ENCODE results near the gene SLMAP. TPM values are rescaled to one million over a fixed set of nuclear protein-coding genes. Genes with fewer than 3 reads are reported as not detected.

Gene SLMAP
- total RNA-seq, 1 donor from 2014 or later = 71.5 TPM

- DNase-seq (ENCODE audit: extremely low spot score, unreplicated experiment) = no peak
- TF ChIP-seq CTCF (IDR thresholded peaks at IDR 0.05) = no peak
- Mint-ChIP-seq H3K4me1 (ENCODE audit: unreplicated experiment) (peaks cover 32% of the 10 kb centered on the region), H3K4me3 (ENCODE audit: unreplicated experiment) (no peak overlapping the region), H3K9me3 (ENCODE audit: unreplicated experiment) (no peaks in the 10 kb centered on the region), H3K36me3 (ENCODE audit: unreplicated experiment) (peaks cover 12% of the 10 kb centered on the region), H3K27me3 (ENCODE audit: unreplicated experiment) (no peaks in the 10 kb centered on the region), H3K27ac (ENCODE audit: unreplicated experiment) (no peak overlapping the region)
These were observed 137.6 kb downstream of the SLMAP start for GRCh38 chr3:57893668-57894067.

- no peaks in the 10 kb centered on the region for H3K27me3 Mint-ChIP-seq (ENCODE audit: unreplicated experiment)
- peaks cover 19% of the 10 kb centered on the region for H3K36me3 Mint-ChIP-seq (ENCODE audit: unreplicated experiment)
- no peak for TF ChIP-seq CTCF (IDR thresholded peaks at IDR 0.05)
- peaks cover 14% of the 10 kb centered on the region for H3K4me1 Mint-ChIP-seq (ENCODE audit: unreplicated experiment)
- H3K4me3 Mint-ChIP-seq (ENCODE audit: unreplicated experiment) = no peak overlapping the region
- H3K27ac Mint-ChIP-seq (ENCODE audit: unreplicated experiment) = peak overlapping the region; percentile 53
- DNase-seq (ENCODE audit: extremely low spot score, unreplicated experiment) = no peak
- H3K9me3 Mint-ChIP-seq (ENCODE audit: unreplicated experiment) = no peaks in the 10 kb centered on the region
These were observed 139.9 kb downstream of the SLMAP start for GRCh38 chr3:57896031-57896430.

- H3K4me1 Mint-ChIP-seq (ENCODE audit: unreplicated experiment) = peaks cover 14% of the 10 kb centered on the region
- H3K27ac Mint-ChIP-seq (ENCODE audit: unreplicated experiment) = peak overlapping the region; percentile 10
- TF ChIP-seq CTCF (IDR thresholded peaks at IDR 0.05) = no peak
- peaks cover 24% of the 10 kb centered on the region for H3K36me3 Mint-ChIP-seq (ENCODE audit: unreplicated experiment)
- DNase-seq (ENCODE audit: extremely low spot score, unreplicated experiment) = no peak
- no peak overlapping the region for H3K4me3 Mint-ChIP-seq (ENCODE audit: unreplicated experiment)
- no peaks in the 10 kb centered on the region for H3K9me3 Mint-ChIP-seq (ENCODE audit: unreplicated experiment)
- no peaks in the 10 kb centered on the region for H3K27me3 Mint-ChIP-seq (ENCODE audit: unreplicated experiment)
These were observed 140.6 kb downstream of the SLMAP start for GRCh38 chr3:57896691-57897090.

GRCh38 chr3:57900786-57901185 lies 144.7 kb downstream of the SLMAP start:
- Mint-ChIP-seq H3K27me3 (ENCODE audit: unreplicated experiment) (no peaks in the 10 kb centered on the region), H3K36me3 (ENCODE audit: unreplicated experiment) (peaks cover 35% of the 10 kb centered on the region)

More at GRCh38 chr3:57900786-57901185, 144.7 kb downstream of the SLMAP start:
- DNase-seq (ENCODE audit: extremely low spot score, unreplicated experiment) = no peak
- Mint-ChIP-seq H3K4me1 (ENCODE audit: unreplicated experiment) (peaks cover 8% of the 10 kb centered on the region), H3K27ac (ENCODE audit: unreplicated experiment) (no peak overlapping the region), H3K4me3 (ENCODE audit: unreplicated experiment) (no peak overlapping the region), H3K9me3 (ENCODE audit: unreplicated experiment) (no peaks in the 10 kb centered on the region)
- no peak for TF ChIP-seq CTCF (IDR thresholded peaks at IDR 0.05)
